Keratinocyte (primary cell): Measurements from ENCODE around the gene IL6R.

ENCODE experiments used
- CTCF ChIP-seq, 3 experiments: IDR thresholded peaks in 1 of 3; conservative IDR thresholded peaks in 1 of 3; optimal IDR thresholded peaks in 1 of 3; 2 replicates in 2 of 3; 3 replicates in 1 of 3; pipeline versions ENCODE3 to v1.5.1; 2011; ENCODE audit warnings: low read length in 3 of 3, mild to moderate bottlenecking in 3 of 3, moderate library complexity in 2 of 3, control low read depth in 1 of 3, inconsistent platforms in 1 of 3; ENCODE audit not compliant: insufficient read depth in 2 of 3; ENCODE audit errors: extremely low read depth in 1 of 3
- EZH2 ChIP-seq: IDR thresholded peaks from one replicate; pipeline ENCODE4 v1.6.1; 2012; ENCODE audit warnings: inconsistent platforms, mild to moderate bottlenecking, low read length, moderate library complexity

GRCh38 chr1:154517661-154518060 lies 112.5 kb downstream of the IL6R start:
- TF ChIP-seq CTCF (optimal IDR thresholded peaks at IDR 0.05 in 1 of 3, IDR thresholded peaks at IDR 0.05 in 1 of 3, conservative IDR thresholded peaks at IDR 0.05 in 1 of 3; ENCODE audit: extremely low read depth in 1 of 3, insufficient read depth in 2 of 3, low read length in 3 of 3) = no peak
- no peak for TF ChIP-seq EZH2
